Spleen (tissue), 7 donors: ENCODE results near the gene HRK.

Experiments
- POLR2A ChIP-seq, 3 donors: fragments of 450-650 bp; IDR thresholded peaks; one replicate each; pipeline ENCODE4 v1.5.1; 2017; ENCODE audit warnings: antibody characterized with exemption in 3 of 3, mild to moderate bottlenecking in 1 of 3
- TF ChIP-seq, protein P1 (sequence below), 11 experiments: fragments of 200-600 bp in 7 of 11; fragments of 450-650 bp in 4 of 11; sonication (generic) in 4 of 11; IDR thresholded peaks in 8 of 11; conservative IDR thresholded peaks in 3 of 11; 1 replicate in 7 of 11; 2 replicates in 4 of 11; pipeline versions ENCODE4 v1.4.0 to v1.8.0; 2016 to 2021; ENCODE audit warnings: antibody characterized with exemption in 11 of 11, inconsistent platforms in 4 of 11, mild to moderate bottlenecking in 1 of 11
- donor health status: DM: no; HTN: no; CAD: no; lungs with moderate emphysema.
- donor health status: DM: no; HTN: no; CAD: no.
- donor health status: DM: no; HTN: no; CAD: no.

DNA sequence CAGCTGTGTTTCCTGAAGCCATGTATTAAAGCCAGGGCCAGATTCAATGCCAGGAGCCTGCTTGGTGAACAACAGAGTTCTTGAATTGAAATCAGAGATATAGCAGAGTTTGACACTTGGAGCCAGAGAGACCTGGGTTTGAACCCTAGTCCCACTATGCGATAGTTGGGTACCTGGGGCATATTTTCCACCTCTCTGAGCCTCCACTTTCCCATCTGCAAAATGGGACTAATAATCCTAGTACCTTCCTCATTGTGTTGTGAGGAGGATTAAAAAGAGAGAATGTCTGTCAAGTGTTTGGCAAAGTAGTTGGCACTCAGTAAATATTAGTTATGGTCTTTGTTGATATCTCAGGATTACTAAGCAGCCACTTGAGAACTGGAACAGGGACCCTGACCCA is 6.0 kb upstream of the HRK start:
- TF ChIP-seq POLR2A (IDR thresholded peaks at IDR 0.05) = no peak
- TF ChIP-seq, protein P1, sequence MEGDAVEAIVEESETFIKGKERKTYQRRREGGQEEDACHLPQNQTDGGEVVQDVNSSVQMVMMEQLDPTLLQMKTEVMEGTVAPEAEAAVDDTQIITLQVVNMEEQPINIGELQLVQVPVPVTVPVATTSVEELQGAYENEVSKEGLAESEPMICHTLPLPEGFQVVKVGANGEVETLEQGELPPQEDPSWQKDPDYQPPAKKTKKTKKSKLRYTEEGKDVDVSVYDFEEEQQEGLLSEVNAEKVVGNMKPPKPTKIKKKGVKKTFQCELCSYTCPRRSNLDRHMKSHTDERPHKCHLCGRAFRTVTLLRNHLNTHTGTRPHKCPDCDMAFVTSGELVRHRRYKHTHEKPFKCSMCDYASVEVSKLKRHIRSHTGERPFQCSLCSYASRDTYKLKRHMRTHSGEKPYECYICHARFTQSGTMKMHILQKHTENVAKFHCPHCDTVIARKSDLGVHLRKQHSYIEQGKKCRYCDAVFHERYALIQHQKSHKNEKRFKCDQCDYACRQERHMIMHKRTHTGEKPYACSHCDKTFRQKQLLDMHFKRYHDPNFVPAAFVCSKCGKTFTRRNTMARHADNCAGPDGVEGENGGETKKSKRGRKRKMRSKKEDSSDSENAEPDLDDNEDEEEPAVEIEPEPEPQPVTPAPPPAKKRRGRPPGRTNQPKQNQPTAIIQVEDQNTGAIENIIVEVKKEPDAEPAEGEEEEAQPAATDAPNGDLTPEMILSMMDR (IDR thresholded peaks at IDR 0.05 in 8 of 11, conservative IDR thresholded peaks at IDR 0.05 in 3 of 11) = no peak
